IMR-90 (cell line): ENCODE results near the gene STMN3. TPM values are rescaled to one million over a fixed set of nuclear protein-coding genes. Genes with fewer than 3 reads are reported as not detected.

Experiments
- ATAC-seq: fragments of 200-7000 bp; cut with Tn5 transposase; 2 replicates; pipeline ENCODE4 v1.9.1; 2020; ENCODE audit warnings: low read depth, mild to moderate bottlenecking, moderate library complexity
- BruUV-seq: library from RNA; stranded (reverse); fragments of 400-500 nt; replicated peaks from 2 replicates; lab custom pipeline; 2021; lab: Mats Ljungman, UMichigan
- CTCF ChIA-PET: fragments of 300-600 bp; formaldehyde crosslinking; extraction: SDS; loops from one replicate; lab custom pipeline; 2021; ENCODE audit warnings: antibody characterized with exemption; lab: Yijun Ruan, JAX
- POLR2A ChIA-PET: fragments of 300-600 bp; sonication (Branson Sonifier 250); formaldehyde crosslinking; loops from one replicate; lab custom pipeline; 2022; ENCODE audit warnings: antibody characterized with exemption; ENCODE audit not compliant: unreplicated experiment; lab: Charles Lee
- DNase-seq: peaks from one replicate; pipeline ENCODE4 v3.0.0; 2013
- H2AFZ ChIP-seq: replicated peaks from 2 replicates; pipeline ENCODE3; 2013; ENCODE audit warnings: low read length, mild to moderate bottlenecking; ENCODE audit not compliant: poor library complexity
- H2AK5ac ChIP-seq: 2 replicates; pipeline ENCODE4 v1.6.1; 2013; ENCODE audit warnings: low read depth, low read length, inconsistent platforms
- H2AK9ac ChIP-seq: replicated peaks from 2 replicates; pipeline ENCODE3; 2013; ENCODE audit warnings: mild to moderate bottlenecking, low read depth, low read length, moderate library complexity; ENCODE audit not compliant: poor library complexity
- H2BK120ac ChIP-seq: 2 replicates; pipeline ENCODE4 v1.6.1; 2013; ENCODE audit warnings: low read depth, low read length, inconsistent platforms
- H2BK15ac ChIP-seq: 3 replicates; pipeline ENCODE4 v1.6.1; 2013; ENCODE audit warnings: low read depth, low read length, inconsistent platforms
- H2BK20ac ChIP-seq: 2 replicates; pipeline ENCODE4 v1.6.1; 2013; ENCODE audit warnings: low read depth, mild to moderate bottlenecking, inconsistent platforms, low read length, moderate library complexity
- H2BK5ac ChIP-seq: 2 replicates; pipeline ENCODE4 v1.6.1; 2013; ENCODE audit warnings: mild to moderate bottlenecking, low read depth, low read length, inconsistent platforms; ENCODE audit not compliant: poor library complexity, severe bottlenecking
- H3K14ac ChIP-seq: replicated peaks from 2 replicates; pipeline ENCODE4 v1.6.1; 2013; ENCODE audit warnings: low read depth, low read length, inconsistent platforms
- H3K18ac ChIP-seq: 2 replicates; pipeline ENCODE4 v1.6.1; 2013; ENCODE audit warnings: low read depth, low read length, control low read depth
- H3K23ac ChIP-seq: 2 replicates; pipeline ENCODE4 v1.6.1; 2013; ENCODE audit warnings: low read depth, low read length, inconsistent platforms
- H3K27ac ChIP-seq: 2 replicates; pipeline ENCODE4 v1.5.1; 2013; ENCODE audit warnings: mild to moderate bottlenecking, control low read depth, low read length; ENCODE audit not compliant: insufficient read depth
- H3K27me3 ChIP-seq: 2 replicates; pipeline ENCODE4 v1.6.1; 2013; ENCODE audit warnings: low read length; ENCODE audit not compliant: control insufficient read depth, insufficient read depth
- H3K36me3 ChIP-seq: 2 replicates; pipeline ENCODE4 v1.6.1; 2013; ENCODE audit warnings: low read length, mixed read lengths; ENCODE audit not compliant: control insufficient read depth, insufficient read depth
- H3K4ac ChIP-seq: 2 replicates; pipeline ENCODE4 v1.6.1; 2013; ENCODE audit warnings: low read depth, low read length, inconsistent platforms
- H3K4me1 ChIP-seq: 2 replicates; pipeline ENCODE4 v1.6.1; 2013; ENCODE audit warnings: low read length, mixed read lengths; ENCODE audit not compliant: control insufficient read depth, insufficient read depth
- H3K4me2 ChIP-seq: 2 replicates; pipeline ENCODE4 v1.6.1; 2013; ENCODE audit warnings: low read depth, mild to moderate bottlenecking, control low read depth, low read length, moderate library complexity
- H3K4me3 ChIP-seq: 2 replicates; pipeline ENCODE4 v1.5.1; 2013; ENCODE audit warnings: low read depth, mild to moderate bottlenecking, control low read depth, low read length, moderate library complexity; ENCODE audit not compliant: insufficient read depth
- H3K56ac ChIP-seq: 2 replicates; pipeline ENCODE4 v1.6.1; 2013; ENCODE audit warnings: low read length, inconsistent platforms; ENCODE audit not compliant: insufficient read depth; ENCODE audit errors: extremely low read depth
- H3K79me1 ChIP-seq, 2 experiments: 2 replicates each; pipeline ENCODE4 v1.6.1; 2013; ENCODE audit warnings: low read length in 2 of 2, inconsistent platforms in 1 of 2, low read depth in 1 of 2
- H3K9ac ChIP-seq: 2 replicates; pipeline ENCODE4 v1.6.1; 2013; ENCODE audit warnings: low read depth, low read length, control low read depth
- H3K9me1 ChIP-seq: 2 replicates; pipeline ENCODE4 v1.6.1; 2013; ENCODE audit warnings: low read length, inconsistent platforms; ENCODE audit not compliant: insufficient read depth
- H3K9me3 ChIP-seq: 2 replicates; pipeline ENCODE4 v1.6.1; 2013; ENCODE audit warnings: low read length; ENCODE audit not compliant: control insufficient read depth, insufficient read depth
- H4K20me1 ChIP-seq: 2 replicates; pipeline ENCODE4 v1.6.1; 2013; ENCODE audit warnings: low read length, inconsistent platforms; ENCODE audit not compliant: insufficient read depth
- H4K5ac ChIP-seq: 2 replicates; pipeline ENCODE4 v1.6.1; 2013; ENCODE audit warnings: mild to moderate bottlenecking, low read depth, low read length, control low read depth
- H4K8ac ChIP-seq, 2 experiments: 2 replicates each; pipeline ENCODE4 v1.6.1; 2013; ENCODE audit warnings: low read depth in 2 of 2, low read length in 2 of 2, control low read depth in 1 of 2, inconsistent platforms in 1 of 2
- H4K91ac ChIP-seq: 2 replicates; pipeline ENCODE4 v1.6.1; 2013; ENCODE audit warnings: low read depth, low read length, inconsistent platforms; ENCODE audit not compliant: insufficient read depth
- CEBPB ChIP-seq: IDR thresholded peaks from 2 replicates; pipeline ENCODE4 v1.6.1; 2012; ENCODE audit warnings: low read depth, low read length, improper control_type of control experiment
- CHD1 ChIP-seq: IDR thresholded peaks from 2 replicates; pipeline ENCODE4 v1.6.1; 2012; ENCODE audit warnings: low read depth, low read length, improper control_type of control experiment
- CTCF ChIP-seq: conservative IDR thresholded peaks from 2 replicates; pipeline ENCODE4 v1.5.1; 2012; ENCODE audit warnings: mild to moderate bottlenecking, low read depth, low read length, improper control_type of control experiment
- ELK1 ChIP-seq: fragments of 150-350 bp; IDR thresholded peaks from 2 replicates; pipeline ENCODE4 v1.6.1; 2016; ENCODE audit warnings: low read depth, mild to moderate bottlenecking, low read length, moderate library complexity, borderline replicate concordance
- FOS ChIP-seq: fragments of 150-350 bp; IDR thresholded peaks from 2 replicates; pipeline ENCODE4 v1.6.1; 2016; ENCODE audit warnings: low read depth, low read length
- MAFK ChIP-seq: IDR thresholded peaks from 2 replicates; pipeline ENCODE4 v1.6.1; 2012; ENCODE audit warnings: low read depth, low read length, improper control_type of control experiment
- MXI1 ChIP-seq: IDR thresholded peaks from 2 replicates; pipeline ENCODE4 v1.6.1; 2012; ENCODE audit warnings: low read depth, mild to moderate bottlenecking, low read length, moderate library complexity, borderline replicate concordance
- NFE2L2 ChIP-seq: fragments of 150-350 bp; IDR thresholded peaks from 2 replicates; pipeline ENCODE4 v1.6.1; 2016; ENCODE audit warnings: low read depth, mild to moderate bottlenecking, low read length
- POLR2A ChIP-seq: IDR thresholded peaks from 2 replicates; pipeline ENCODE4 v1.6.1; 2012; ENCODE audit warnings: mild to moderate bottlenecking, low read depth, low read length
- RAD21 ChIP-seq: IDR thresholded peaks from 2 replicates; pipeline ENCODE4 v1.6.1; 2012; ENCODE audit warnings: low read length, improper control_type of control experiment
- RCOR1 ChIP-seq: IDR thresholded peaks from 2 replicates; pipeline ENCODE4 v1.6.1; 2012; ENCODE audit warnings: mild to moderate bottlenecking, low read length, improper control_type of control experiment; ENCODE audit not compliant: insufficient replicate concordance
- RFX5 ChIP-seq: IDR thresholded peaks from 2 replicates; pipeline ENCODE4 v1.8.0; 2012; ENCODE audit warnings: low read depth, mild to moderate bottlenecking, low read length, moderate library complexity
- SMC3 ChIP-seq: fragments of 150-350 bp; IDR thresholded peaks from 2 replicates; pipeline ENCODE4 v1.6.1; 2016; ENCODE audit warnings: low read depth, mild to moderate bottlenecking, antibody characterized with exemption, low read length, moderate library complexity
- USF2 ChIP-seq: fragments of 150-350 bp; IDR thresholded peaks from 2 replicates; pipeline ENCODE4 v1.6.1; 2017; ENCODE audit warnings: mild to moderate bottlenecking, antibody characterized with exemption, low read length, low read depth
- WGBS, 2 experiments: methylation state at CpG; one replicate each; pipeline versions ENCODE4 v1.1.5 to v1.1.7; 2013; ENCODE audit warnings: missing lambda C conversion rate in 2 of 2; ENCODE audit not compliant: insufficient read length in 1 of 2; ENCODE audit errors: extremely low coverage in 2 of 2; 5-methylcytosine and 5-hydroxymethylcytosine counted together
- dilution Hi-C: fragments of 300-500 bp; cut with HindIII; formaldehyde crosslinking; loops from one replicate; pipeline ENCODE4 v1.14.3; 2018; ENCODE audit warnings: low sequenced_read_pairs; ENCODE audit not compliant: unreplicated experiment
- in situ Hi-C: fragments of 300-500 bp; cut with MboI; formaldehyde crosslinking; loops from 3 replicates; pipeline ENCODE4 v1.14.3; 2019; ENCODE audit warnings: low sequenced_read_pairs, inconsistent platforms, mixed read lengths
- intact Hi-C: fragments of 100-400 bp; cut with micrococcal nuclease; formaldehyde crosslinking; loops from 2 replicates; pipeline ENCODE4 v1.10.0; 2022
- polyA plus RNA-seq, 3 experiments: library from polyadenylated mRNA; depleted of rRNA; stranded (reverse); fragments of >200 nt; gene quantifications; 2 replicates each; pipeline ENCODE4 v1.2.3, GENCODE V29; 2012; ENCODE audit warnings: low replicate concordance in 1 of 3
- total RNA-seq: library from RNA; depleted of rRNA; stranded (reverse); fragments of >200 nt; gene quantifications from 2 replicates; pipeline ENCODE4 v1.2.3, GENCODE V29; 2012

STMN3 gene
- total and polyA plus RNA-seq, 2 of the 4 experiments (the other 2 are of a cell fraction) = 20.3 to 62.3 TPM

GRCh38 chr20:63648190-63648589 is 5.0 kb downstream of the STMN3 start:
- CTCF ChIA-PET = interaction anchor here (0.6 kb wide), 1 partner anchor 35 kb away, joined by 3 read pairs; no protein-coding TSS in a partner anchor
- Histone ChIP-seq H3K14ac (no peak overlapping the region), H3K4me2 (no peak overlapping the region), H4K91ac (no peak overlapping the region), H3K27ac (no peak overlapping the region), H2AK9ac (no peak overlapping the region), H3K79me1 (peaks cover 0 to 9% of the 10 kb centered on the region in 2 experiments; a peak in 2 of 4 replicates), H3K23ac (no peak overlapping the region), H3K9me1 (no peaks in the 10 kb centered on the region; the same call in 1 of the 2 replicates), H2AFZ (no peak overlapping the region), H2BK5ac (no peak overlapping the region), H3K56ac (no peak overlapping the region), H3K4me1 (peaks cover 4% of the 10 kb centered on the region; the same call in 1 of the 2 replicates), H3K18ac (no peak overlapping the region), H3K9ac (no peak overlapping the region), H3K36me3 (no peaks in the 10 kb centered on the region), H4K20me1 (peaks cover 14% of the 10 kb centered on the region), H3K9me3 (no peaks in the 10 kb centered on the region), H3K27me3 (no peaks in the 10 kb centered on the region), H4K8ac (no peak overlapping the region), H4K5ac (no peak overlapping the region), H2AK5ac (0 out of 2 replicates have a peak overlapping the region, but pooled peaks have one; percentile 8), H2BK15ac (no peak overlapping the region), H2BK20ac (no peak overlapping the region), H3K4ac (no peak overlapping the region), H2BK120ac (no peak overlapping the region), H3K4me3 (no peak overlapping the region)
- DNase-seq (no peak), ATAC-seq (no peak)
- in situ Hi-C loops (no loop called here), intact Hi-C loops (no loop called here), dilution Hi-C loops (no loop called here)
- no TSS peak for BruUV-seq
- POLR2A ChIA-PET = no interaction called here
- TF ChIP-seq USF2 (no peak), CTCF (no peak), NFE2L2 (no peak), SMC3 (no peak), CEBPB (no peak), ELK1 (no peak), MXI1 (no peak), FOS (no peak), MAFK (no peak), CHD1 (no peak), RAD21 (no peak), RFX5 (no peak), RCOR1 (no peak), POLR2A (no peak)
- no CpG with 5 or more reads among the region's 6 CpGs for WGBS, 2 experiments
